HepG2 (cell line): ENCODE measurements around the gene CCNL1.

ENCODE experiments used
- NFATC3 ChIP-seq: sonication (generic); formaldehyde crosslinking; IDR thresholded peaks from 2 replicates; pipeline ENCODE4 v1.5.1; 2020; ENCODE audit warnings: mild to moderate bottlenecking, missing genetic modification reagents
- POLR2AphosphoS5 ChIP-seq: IDR thresholded peaks from 2 replicates; pipeline ENCODE4 v1.6.1; 2012; ENCODE audit warnings: low read depth, low read length
- ZNF205 ChIP-seq: IDR thresholded peaks from 2 replicates; pipeline ENCODE4 v1.6.1; 2018; ENCODE audit warnings: missing biosample characterization, missing genetic modification reagents
- ZNF570 ChIP-seq: sonication (generic); formaldehyde crosslinking; IDR thresholded peaks from 2 replicates; pipeline ENCODE4 v1.4.0; 2020; ENCODE audit warnings: mild to moderate bottlenecking, missing genetic modification reagents, borderline replicate concordance
- TF ChIP-seq, protein P1 (sequence below): sonication (generic); formaldehyde crosslinking; IDR thresholded peaks from 2 replicates; pipeline ENCODE4 v1.4.0; 2020; ENCODE audit warnings: low read depth, missing genetic modification reagents
- TF ChIP-seq, protein P2 (sequence below): sonication (generic); formaldehyde crosslinking; IDR thresholded peaks from 2 replicates; pipeline ENCODE4 v1.4.0; 2020; ENCODE audit warnings: mild to moderate bottlenecking, missing genetic modification reagents

DNA sequence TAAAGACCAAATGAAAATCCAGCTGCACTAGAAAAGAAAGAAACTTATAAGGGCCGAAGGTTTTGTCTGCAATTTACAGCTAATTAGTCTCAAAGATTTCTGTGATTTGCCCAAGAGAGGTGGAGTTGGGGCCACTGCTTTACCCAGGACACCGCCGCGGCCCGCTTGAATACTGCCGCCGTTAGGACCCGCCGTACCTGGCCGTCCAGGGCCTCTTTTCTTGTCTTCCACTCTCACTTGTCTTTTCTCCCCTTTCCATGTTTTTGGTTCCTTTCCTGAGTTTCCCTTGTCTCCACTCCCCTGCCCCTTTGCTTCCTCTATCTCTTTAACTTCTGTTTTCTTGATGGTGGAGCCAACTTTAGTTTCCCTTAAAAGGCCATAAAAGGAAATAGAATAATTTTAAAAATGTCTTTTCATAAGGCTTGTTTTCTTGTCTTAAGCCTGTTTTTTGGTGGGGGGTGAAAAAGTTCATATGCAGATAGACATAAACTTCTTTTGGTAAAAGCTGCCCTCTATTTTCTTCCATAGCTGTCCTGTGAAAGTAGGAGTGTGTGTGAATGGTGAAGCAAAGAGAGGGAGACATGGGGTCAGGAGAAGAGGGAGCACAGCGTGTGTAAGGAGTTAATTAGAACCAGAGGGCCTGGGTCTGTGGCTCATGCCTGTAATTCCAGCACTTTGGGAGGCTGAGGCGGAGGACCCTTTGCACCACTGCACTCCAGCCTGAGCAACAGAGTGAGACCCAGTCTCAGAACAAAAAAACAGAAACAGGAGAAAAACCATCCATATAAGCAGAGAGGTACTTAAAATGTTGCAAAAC, 16.0 kb upstream of the CCNL1 start:
- TF ChIP-seq NFATC3 (CRISPR knock-in tag) (no peak), POLR2AphosphoS5 (no peak), ZNF205 (CRISPR knock-in tag) (no peak), ZNF570 (no peak)
- TF ChIP-seq, protein P1, sequence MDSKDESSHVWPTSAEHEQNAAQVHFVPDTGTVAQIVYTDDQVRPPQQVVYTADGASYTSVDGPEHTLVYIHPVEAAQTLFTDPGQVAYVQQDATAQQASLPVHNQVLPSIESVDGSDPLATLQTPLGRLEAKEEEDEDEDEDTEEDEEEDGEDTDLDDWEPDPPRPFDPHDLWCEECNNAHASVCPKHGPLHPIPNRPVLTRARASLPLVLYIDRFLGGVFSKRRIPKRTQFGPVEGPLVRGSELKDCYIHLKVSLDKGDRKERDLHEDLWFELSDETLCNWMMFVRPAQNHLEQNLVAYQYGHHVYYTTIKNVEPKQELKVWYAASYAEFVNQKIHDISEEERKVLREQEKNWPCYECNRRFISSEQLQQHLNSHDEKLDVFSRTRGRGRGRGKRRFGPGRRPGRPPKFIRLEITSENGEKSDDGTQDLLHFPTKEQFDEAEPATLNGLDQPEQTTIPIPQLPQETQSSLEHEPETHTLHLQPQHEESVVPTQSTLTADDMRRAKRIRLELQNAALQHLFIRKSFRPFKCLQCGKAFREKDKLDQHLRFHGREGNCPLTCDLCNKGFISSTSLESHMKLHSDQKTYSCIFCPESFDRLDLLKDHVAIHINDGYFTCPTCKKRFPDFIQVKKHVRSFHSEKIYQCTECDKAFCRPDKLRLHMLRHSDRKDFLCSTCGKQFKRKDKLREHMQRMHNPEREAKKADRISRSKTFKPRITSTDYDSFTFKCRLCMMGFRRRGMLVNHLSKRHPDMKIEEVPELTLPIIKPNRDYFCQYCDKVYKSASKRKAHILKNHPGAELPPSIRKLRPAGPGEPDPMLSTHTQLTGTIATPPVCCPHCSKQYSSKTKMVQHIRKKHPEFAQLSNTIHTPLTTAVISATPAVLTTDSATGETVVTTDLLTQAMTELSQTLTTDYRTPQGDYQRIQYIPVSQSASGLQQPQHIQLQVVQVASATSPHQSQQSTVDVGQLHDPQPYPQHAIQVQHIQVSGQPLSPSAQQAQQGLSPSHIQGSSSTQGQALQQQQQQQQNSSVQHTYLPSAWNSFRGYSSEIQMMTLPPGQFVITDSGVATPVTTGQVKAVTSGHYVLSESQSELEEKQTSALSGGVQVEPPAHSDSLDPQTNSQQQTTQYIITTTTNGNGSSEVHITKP (CRISPR knock-in tag), result no peak
- TF ChIP-seq, protein P2, sequence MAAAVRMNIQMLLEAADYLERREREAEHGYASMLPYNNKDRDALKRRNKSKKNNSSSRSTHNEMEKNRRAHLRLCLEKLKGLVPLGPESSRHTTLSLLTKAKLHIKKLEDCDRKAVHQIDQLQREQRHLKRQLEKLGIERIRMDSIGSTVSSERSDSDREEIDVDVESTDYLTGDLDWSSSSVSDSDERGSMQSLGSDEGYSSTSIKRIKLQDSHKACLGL, result no peak
